Astrocyte of the hippocampus (primary cell): ENCODE measurements around the gene GNG2.

Experiments
- DNase-seq: peaks from one replicate; pipeline ENCODE4 v3.0.0; 2011; ENCODE audit warnings: low read depth, low spot score

The GNG2 gene

DNA sequence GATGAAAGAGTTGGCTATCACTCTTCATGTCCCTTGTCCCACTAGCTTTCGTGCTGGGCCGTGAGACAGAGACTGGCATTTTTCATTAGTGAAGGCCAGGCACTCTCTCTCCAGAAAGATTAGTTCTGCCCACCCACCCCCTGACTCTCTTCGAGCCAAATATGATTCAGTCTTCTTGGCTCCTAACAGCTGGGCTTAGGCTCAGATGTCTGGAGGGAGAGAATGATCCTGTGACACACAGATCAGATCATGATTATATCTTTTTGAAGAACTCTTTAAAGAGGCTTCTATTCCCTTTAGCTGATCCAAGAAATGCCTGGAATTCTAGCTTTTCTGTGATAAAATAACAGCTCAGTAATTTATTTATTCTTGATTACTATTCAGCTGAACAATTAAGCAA is 5.2 kb upstream of the GNG2 start:
- DNase-seq, result peak; percentile 54

DNA sequence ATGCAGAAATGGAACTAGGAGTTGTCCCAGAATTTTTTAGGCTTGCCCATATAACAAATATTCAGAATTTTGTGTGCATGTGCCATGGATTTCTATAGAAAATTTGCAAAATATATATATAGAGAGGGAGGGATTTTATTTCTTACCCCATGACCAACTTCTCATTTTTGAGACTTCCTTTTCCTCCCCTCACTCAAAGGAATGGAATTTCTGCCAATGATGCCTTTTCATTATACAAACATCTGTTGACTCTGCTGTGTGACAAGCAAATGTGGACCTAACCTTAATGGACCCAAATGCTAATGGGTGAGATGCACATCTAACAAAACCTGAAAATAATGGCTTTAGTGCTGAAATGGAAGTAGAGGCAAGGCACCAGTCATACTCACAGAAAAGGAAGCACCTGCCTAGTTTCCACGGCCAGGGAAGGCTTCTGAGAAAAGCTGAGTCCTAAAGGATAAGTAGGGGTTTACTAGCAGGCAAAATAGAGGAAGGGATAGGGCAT is 3.6 kb upstream of the GNG2 start:
- DNase-seq, result no peak

DNA sequence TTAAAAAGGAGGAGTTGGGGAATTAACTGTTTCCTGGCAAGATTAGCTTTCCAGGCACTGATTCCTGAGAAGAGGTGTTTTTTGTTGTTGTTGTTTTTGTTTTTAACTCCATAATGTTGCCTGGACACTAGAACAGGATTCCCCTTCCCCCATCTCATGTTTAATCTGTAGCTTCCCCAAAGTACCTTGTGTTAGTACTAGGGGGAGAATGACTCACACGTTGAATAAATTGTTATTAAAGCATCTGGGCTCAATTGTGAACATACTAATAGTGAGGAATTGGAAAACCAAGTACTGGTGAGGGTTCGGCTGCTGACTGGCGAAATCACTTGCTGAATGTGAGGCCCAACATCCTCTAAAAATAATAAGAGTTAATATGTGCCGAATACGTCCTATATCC is 1.3 kb upstream of the GNG2 start:
- no peak for DNase-seq

DNA sequence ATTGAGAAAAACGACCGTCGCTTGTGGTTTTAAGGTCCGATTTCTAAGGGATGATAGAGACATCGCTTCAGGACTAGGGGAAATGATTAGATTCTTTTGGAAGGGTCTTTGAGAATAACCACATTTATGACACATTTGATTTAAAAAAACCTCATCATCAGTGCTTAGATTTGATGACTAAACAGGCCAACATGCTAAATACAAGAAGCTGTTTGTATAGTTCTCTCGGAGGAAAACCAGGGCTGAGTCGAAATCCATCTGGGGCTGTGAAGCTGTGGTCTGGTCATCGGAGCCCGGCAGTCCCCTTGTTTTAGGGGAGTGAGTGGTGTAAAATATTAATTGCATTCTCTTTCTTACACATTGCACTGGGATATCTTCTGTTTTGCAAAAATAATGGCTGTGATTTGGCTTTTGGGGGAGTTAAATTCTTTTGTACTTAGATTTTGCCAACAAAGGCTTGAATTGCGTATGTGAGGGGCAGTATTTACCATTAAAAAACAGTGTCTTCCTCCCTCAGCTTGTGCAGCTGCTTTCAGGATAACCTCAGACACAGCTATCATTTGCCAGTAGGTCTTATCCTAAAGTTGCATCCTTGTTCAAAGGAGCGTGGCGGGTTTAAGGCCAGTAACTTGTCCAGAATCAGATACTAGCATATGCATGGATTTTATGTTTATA is 550 bp downstream of the GNG2 start:
- peak; percentile 50 for DNase-seq

DNA sequence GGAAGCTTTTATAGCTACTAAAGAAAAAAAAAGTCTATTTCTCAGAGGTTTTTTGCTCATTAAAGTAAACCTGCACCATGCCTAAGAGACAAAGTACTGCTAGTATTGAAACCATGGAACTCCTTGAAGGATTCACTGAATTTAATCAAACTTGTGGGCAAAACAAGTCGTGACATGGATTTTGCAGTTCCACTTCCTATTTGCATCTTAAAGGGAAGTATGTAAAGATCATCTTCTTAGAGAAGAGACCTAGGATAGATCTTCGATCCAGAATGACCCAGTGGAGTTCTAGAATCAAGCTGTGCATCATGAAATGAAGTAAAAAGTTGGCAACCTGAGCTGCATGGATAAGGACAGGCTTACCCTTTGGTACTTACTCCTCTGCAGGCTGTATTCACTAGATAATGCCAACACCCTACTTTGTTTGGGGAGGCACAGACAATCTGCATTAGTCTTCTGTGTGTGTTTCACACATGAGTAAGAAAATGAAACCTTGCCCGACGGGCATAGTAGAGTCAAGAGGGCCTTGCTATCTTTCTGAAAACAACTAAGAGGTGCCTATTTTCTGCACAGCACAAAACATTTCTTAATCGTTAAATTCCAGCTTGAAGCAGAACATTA is 1.9 kb downstream of the GNG2 start:
- no peak for DNase-seq

DNA sequence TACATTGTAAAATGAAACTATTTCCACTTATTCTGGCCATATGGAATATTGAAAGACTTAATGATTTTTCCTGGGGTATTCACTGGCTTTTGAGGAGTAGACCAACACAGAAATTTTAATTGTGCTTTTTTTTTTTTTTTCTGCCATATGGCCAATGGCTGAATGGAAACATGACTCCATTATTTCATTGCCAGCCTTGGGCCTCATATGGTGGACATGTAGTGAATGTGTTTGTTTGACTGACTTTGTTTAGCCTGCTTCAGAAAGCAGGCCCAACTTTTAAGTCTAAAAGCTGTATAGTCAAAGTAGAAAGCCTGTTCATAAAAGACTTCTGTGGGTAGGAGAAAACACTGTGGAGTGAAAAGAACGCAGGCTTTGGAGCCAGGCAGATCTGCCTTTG is 2.4 kb downstream of the GNG2 start:
- no peak for DNase-seq

DNA sequence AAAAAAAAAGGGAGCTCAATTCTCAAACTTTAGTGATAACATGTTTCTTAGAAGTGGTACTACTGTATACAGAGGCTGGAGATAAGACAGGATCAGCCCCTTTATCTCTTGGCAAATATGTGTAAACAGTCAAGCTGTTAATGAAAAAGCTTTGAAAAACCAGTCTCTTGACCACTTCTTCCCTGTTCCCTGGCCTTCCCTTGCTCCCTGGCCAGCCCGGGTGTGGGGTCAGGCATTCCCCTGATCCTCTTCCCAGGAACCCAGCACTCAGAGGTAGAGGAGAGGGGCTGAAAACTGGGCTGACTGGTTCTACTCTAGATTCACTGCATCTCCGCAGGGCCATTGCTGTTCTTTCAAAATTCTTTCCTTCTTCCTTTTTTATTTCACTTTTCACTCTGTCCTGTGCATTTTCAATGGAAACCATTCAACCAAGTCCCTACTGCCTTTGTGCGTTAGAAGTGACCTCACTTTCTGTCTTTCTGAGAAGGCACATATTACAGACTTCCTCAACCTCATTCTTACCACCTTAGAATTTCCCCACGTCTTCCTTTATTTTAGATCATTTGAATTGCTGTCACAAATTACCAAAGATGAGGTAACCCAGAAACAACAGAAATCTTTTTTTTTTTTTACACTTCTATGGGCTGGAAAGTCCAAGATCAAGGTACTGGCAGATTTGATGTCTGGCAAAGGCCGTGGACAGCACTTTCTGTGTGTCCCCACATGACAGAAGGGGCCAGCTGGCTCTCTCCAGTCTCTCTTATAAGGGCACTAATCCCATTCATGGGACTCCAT is 5.7 kb downstream of the GNG2 start:
- DNase-seq, result no peak

DNA sequence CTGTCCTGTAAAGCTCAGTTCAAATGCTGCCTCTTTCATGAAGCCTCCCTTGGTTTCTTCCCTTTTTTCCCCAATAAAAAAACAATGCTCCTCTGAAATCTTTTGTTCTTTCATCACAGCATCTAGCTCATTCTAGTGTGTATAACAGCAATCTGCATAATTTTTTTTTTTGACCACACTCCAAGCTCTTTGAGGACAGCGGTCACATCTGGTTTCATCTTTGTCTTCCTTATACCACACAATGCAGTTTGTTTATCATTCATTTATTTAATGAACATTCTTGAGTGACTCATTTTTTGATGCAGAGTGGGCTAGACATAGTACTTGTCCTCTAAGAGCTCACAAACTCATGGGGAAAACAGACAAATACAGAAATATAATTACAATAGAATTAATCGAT is 7.3 kb downstream of the GNG2 start:
- no peak for DNase-seq

DNA sequence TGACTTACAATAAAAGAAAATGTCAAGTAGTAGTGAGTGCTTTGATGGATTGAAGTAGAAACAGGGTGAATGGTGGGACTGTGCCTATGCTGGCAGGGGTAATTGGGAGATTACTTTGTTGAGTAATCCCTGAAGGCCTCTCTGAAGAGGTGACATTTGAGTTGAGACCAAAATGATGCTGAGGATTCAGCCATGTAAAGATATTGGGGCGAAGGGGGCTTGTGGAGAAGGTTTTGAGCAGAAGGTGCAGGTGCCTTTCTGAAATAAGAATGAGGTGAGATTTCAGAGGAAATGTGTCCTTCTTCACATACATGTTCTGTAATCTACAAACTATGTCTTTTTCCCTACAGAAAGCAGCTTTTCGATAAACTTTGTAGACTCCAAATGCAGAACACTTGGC is 8.0 kb downstream of the GNG2 start:
- no peak for DNase-seq

DNA sequence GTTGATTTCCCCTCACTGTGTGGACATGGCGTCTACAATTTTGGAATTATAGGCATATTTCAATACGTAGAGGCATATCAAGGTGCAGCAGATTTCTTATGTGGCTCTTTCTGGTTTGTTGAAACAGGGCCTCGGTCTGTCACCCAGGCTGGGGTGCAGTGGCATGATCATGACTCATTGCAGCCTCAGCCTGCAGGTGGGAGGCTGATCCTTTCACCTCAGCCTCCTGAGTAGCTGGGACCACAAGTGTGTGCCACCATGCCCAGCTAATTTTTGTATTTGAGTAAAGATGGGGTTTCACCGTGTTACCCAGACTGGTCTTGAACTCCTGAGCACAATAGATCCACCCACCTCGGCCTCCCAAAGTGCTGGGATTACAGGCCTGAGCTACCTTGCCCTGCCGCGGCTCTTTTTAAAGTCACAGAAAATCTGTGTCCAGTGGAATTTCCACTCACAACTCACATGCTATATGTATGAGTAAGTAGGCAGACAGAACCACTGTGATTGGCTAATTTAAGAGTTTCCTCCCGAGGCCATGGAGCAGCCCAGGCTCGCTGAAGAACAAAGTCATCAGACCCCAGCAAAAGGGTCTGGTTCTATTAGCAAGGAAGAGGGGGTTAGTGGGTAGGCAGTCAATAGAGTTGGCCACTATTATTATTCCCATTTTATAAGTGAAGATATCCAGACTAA is 9.1 kb downstream of the GNG2 start:
- DNase-seq, result no peak

DNA sequence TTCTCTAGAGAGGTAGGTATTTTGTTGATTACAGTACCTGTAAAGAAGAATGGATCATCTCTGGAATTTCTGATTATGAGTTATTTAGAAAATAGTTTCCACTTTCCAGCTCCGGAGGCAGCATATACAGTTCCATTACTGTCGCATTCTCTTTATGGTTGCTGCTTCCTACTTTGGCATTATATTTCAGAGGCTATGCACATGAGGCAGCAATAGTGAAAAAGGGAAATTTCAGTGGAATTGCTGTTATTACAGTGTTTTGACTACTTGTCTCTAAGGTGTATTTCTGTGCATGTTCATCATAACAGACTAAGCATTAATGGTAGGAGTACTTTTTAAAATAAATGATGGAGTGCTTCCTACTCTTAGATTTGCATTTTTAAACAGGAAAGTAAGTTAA is 10.2 kb downstream of the GNG2 start:
- DNase-seq, result no peak

DNA sequence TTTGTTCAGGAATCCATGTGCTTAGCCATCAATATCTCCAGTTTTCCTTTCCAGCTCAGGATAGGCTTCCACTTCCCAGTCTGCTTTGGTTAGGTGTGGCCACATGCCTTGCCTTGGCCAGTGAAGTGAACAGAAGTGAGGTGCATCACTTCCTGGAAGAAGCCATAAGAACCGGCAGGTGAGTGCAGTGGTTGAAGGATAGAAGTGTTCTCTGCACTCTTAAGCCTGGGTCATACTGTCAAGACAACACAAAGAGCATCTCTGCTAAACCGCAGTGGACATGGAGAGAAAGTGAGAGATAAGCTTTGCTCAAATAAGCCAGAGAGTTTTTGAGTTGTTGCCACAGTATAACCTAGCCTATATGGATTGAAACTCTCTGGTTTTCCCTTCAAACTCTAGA is 11.4 kb downstream of the GNG2 start:
- no peak for DNase-seq

DNA sequence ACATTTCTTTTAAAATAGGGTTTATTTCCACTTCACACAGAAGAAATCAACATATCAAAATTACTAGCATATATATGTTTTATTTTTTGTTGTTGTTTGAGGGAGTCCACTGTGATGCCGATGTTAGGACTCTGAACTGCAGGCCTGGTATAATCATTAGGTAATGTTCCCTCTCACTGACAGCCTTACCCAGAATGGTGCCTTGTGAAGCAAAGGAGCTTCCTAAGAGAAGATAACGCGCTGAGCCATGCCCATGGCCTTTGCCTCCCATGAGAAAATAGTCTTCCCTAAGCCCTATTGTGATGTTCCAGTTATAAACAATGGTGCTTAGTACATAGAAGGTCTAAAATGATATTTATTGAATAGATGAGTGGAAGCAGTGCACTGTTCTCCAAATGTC is 12.0 kb downstream of the GNG2 start:
- no peak for DNase-seq

DNA sequence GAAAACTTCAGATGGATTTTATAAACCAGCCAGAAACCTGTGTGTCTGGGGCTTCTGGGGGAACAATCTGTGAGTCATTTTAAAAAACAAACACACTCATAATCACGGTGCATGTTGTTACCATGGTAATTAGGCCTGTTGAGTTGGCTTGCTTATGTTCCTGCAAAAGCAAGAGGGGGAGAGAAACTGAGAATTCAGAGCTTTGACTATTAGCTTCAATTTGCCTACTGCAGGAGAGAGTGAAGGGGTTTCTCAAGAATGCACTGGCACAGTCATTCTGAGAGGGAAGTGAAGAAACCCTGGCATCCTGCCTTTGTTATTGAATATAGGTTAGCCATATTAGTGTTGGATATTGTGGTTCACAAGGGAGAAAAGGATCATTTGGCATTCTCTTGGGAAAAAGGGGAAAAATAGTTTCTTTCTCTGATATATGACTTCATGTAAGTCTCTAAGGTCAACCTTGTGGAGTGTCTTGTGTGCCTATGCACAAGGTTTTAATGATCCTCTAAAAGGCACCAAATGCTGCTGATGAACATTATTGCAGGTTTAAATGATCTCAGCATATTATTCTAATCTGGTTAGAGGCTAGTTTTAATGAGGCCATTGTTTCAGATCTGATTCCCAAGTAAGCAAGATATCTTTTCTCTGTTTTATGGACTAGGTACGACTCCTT is 12.9 kb downstream of the GNG2 start:
- DNase-seq, result peak; percentile 88

DNA sequence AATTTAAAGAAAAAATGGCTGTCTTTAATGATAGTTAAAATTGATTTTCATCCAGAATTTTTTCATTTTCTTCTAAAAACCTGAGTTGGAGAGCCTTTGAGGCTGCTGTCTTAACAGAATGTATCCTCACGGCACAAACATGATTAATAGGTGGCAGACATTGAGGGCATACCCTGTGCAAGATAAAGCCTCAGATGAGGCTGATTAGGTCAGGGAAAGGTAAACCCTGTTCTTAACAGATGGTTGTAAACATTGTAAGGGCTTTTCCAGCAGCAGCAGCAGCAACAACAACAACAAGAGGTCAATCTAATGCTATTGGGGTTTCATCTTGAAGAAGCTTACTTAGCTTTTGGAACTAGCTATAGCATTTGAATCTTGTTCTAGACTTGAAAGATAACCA is 17.4 kb downstream of the GNG2 start:
- DNase-seq, result no peak

DNA sequence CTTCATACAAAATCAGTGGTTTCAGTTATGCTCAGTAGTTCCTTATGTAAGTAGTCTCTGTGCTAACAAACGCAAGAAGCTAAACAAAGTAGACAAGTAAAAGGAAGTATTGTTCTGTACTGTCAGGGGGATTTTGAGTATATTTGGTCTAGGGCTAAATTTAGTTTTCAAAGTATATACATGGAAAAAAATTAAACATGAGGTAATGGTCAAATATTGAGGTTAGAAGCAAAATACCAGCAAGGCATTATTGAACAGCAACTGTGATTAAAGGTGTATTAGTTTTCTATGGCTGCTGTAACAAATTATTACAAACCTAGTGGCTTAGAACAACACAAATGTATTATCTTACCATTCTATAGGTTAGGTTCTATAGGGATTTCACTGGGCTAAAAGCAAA is 18.8 kb downstream of the GNG2 start:
- DNase-seq, result no peak

DNA sequence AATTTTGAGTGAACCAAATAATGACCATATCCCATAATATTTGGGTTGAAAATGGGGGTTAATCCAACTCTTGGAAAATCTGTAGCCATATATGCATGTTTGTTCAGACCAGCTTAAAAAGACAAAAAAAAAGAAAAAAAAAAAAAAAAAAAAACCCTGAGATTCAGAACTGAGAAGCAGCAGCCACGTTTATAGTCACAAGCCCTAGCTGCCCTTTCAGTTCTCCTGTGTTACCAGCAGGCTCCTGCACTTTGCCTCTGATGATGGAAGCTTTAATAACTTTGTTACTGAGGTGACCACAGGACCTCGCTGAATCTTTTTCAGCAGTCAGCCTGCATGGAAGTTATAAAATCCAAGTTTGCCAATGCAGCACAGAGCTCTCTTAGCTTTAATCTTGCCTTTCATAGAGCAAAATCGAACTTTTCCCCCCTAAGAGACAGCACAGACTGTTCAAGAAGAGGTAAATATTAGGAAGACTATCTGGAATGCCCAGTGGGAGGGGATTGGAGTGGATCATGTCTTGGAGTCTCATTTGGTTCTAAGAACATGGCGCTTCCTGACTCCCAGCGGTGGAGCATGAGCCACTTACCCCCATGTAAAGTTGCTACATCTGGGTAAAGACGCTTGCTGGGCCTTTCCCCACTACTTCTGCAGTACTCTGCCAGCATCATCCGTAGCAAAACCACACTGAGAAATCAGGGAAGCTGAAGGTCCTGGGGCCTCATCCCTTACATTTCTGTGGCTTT is 20.6 kb downstream of the GNG2 start:
- no peak for DNase-seq

DNA sequence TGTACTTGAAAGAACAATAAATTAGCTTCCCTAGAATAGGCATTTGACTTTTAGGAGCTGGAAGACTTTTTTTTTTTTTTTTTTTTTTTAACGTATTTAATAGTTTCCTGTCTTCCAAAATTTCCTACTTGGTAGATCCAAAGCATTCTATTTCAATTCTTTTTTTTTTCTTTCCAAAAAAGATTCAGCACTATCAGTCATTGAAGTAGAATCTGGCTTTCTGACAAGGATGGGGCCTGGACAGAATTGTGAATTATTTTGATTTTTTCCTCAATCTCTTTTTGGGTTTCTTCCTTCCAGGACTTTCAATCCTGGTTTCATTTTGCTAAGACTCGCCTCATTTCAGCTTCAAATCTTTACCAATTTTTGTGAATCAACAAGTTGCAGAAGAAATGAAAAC is 21.2 kb downstream of the GNG2 start:
- DNase-seq, result no peak

DNA sequence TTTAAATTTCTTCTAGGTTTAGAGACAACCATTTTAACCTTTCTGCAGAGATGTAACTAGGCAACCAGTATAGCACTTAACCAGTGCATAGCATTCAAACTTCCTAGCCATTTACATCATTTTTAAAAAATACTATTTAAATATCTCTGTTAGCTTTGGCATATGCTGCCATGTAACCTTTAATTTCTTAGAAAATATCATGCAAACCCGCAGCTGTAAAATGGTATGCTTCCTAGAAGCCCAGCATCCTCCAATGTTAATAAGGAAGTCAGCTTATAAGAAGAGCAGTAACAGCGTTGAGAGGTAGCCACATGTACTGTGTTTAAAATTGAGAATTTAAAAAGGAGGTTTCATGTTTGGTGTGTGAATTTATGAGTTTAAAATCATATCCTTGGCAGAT is 22.8 kb downstream of the GNG2 start:
- no peak for DNase-seq

DNA sequence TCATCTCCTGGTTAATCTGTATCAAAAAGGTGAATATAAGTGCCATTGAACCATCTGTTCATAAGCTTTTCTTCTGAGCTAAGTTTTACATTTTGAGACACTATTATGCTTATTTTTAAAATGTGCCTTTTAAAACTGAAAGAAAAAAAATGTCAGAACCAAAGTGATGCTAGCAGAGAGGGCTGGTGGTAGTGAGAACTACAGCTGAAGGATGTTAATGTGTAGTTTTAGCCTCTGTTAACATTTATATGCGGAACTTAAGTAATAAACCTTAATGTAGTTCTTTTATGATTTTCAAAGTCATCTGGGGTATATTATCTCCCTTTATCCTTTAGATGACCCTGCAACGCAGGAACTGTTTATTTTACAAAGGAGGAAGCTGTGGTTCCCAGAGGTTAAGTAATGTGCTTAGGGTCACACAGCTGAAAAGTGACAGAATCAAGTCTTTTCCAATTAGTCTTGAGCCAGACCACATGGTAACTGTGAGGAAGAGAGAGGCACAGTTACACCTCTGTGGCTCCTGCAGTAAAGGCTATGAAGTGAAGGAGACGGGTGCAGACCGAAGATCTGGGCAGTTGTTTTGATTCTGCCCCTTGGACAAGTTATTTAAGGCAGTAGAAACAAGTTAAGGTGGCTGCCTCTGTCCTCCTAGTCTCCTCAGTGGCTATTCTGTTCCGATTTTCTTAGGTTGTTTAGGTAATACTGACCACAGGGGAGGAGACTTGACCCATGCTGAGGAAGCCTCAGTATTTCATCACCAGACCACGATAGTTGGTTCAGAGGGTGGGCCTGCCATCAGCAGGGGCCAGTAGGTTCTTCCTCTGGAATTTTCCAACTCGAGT is 23.9 kb downstream of the GNG2 start:
- no peak for DNase-seq
